Keratinocyte (primary cell): ENCODE data around the gene MAN1C1. TPM values are rescaled to one million over a fixed set of nuclear protein-coding genes. Genes with fewer than 3 reads are reported as not detected.

ENCODE experiments used
- DNase-seq: peaks from one replicate; pipeline ENCODE4 v3.0.0-alpha.2; 2011; ENCODE audit warnings: low read depth, missing footprints, low spot score
- FAIRE-seq: peaks from 2 replicates; lab custom pipeline; 2011; peaks lifted over from hg19 to GRCh38; lab: Jason Lieb, UNC
- H2AFZ ChIP-seq: 2 replicates; pipeline ENCODE4 v1.6.0; 2012; ENCODE audit warnings: low read length, control low read depth, inconsistent platforms; ENCODE audit not compliant: control insufficient read depth
- H3K27ac ChIP-seq: 2 replicates; pipeline ENCODE4 v1.5.1; 2011; ENCODE audit warnings: low read length; ENCODE audit not compliant: control insufficient read depth, insufficient read depth
- H3K27me3 ChIP-seq: 3 replicates; pipeline ENCODE4 v1.6.0; 2011; ENCODE audit warnings: low read length; ENCODE audit not compliant: control insufficient read depth, insufficient read depth; ENCODE audit errors: extremely low read depth
- H3K36me3 ChIP-seq, 2 experiments: 2 replicates in 1 of 2; 3 replicates in 1 of 2; pipeline ENCODE4 v1.5.1; 2011; ENCODE audit warnings: low read length in 2 of 2, mild to moderate bottlenecking in 1 of 2; ENCODE audit not compliant: control insufficient read depth in 2 of 2, insufficient read depth in 2 of 2; ENCODE audit errors: extremely low read depth in 1 of 2
- H3K4me1 ChIP-seq: 3 replicates; pipeline ENCODE4 v1.5.1; 2011; ENCODE audit warnings: low read length; ENCODE audit not compliant: control insufficient read depth, insufficient read depth; ENCODE audit errors: extremely low read depth
- H3K4me2 ChIP-seq: 3 replicates; pipeline ENCODE4 v1.6.0; 2011; ENCODE audit warnings: low read depth, low read length; ENCODE audit not compliant: control insufficient read depth, insufficient read depth; ENCODE audit errors: extremely low read depth
- H3K4me3 ChIP-seq, 3 experiments: fragments of 200-600 bp in 1 of 3; sonication (generic) in 1 of 3; 2 replicates in 2 of 3; 3 replicates in 1 of 3; pipeline ENCODE4 v1.5.1; 2011 to 2016; ENCODE audit warnings: low read length in 3 of 3, mild to moderate bottlenecking in 3 of 3, control low read depth in 2 of 3, inconsistent platforms in 1 of 3, low read depth in 1 of 3, mixed read lengths in 1 of 3, mixed run types in 1 of 3, moderate library complexity in 1 of 3; ENCODE audit not compliant: control insufficient read depth in 2 of 3, insufficient read depth in 2 of 3; ENCODE audit errors: extremely low read depth in 1 of 3
- H3K79me2 ChIP-seq: 2 replicates; pipeline ENCODE4 v1.6.0; 2012; ENCODE audit warnings: low read length; ENCODE audit not compliant: control insufficient read depth, insufficient read depth
- H3K9ac ChIP-seq: 3 replicates; pipeline ENCODE4 v1.6.0; 2011; ENCODE audit warnings: low read length; ENCODE audit not compliant: control insufficient read depth, insufficient read depth; ENCODE audit errors: extremely low read depth
- H3K9me1 ChIP-seq: 3 replicates; pipeline ENCODE4 v1.6.0; 2011; ENCODE audit warnings: low read length; ENCODE audit not compliant: control insufficient read depth, insufficient read depth; ENCODE audit errors: extremely low read depth
- H3K9me3 ChIP-seq: 2 replicates; pipeline ENCODE4 v1.5.1; 2012; ENCODE audit warnings: low read depth, low read length; ENCODE audit not compliant: control insufficient read depth
- H4K20me1 ChIP-seq: 3 replicates; pipeline ENCODE4 v1.6.0; 2011; ENCODE audit warnings: low read length; ENCODE audit not compliant: control insufficient read depth, insufficient read depth; ENCODE audit errors: extremely low read depth
- CTCF ChIP-seq, 3 experiments: IDR thresholded peaks in 1 of 3; conservative IDR thresholded peaks in 1 of 3; optimal IDR thresholded peaks in 1 of 3; 2 replicates in 2 of 3; 3 replicates in 1 of 3; pipeline versions ENCODE3 to v1.5.1; 2011; ENCODE audit warnings: low read length in 3 of 3, mild to moderate bottlenecking in 3 of 3, moderate library complexity in 2 of 3, control low read depth in 1 of 3, inconsistent platforms in 1 of 3; ENCODE audit not compliant: insufficient read depth in 2 of 3; ENCODE audit errors: extremely low read depth in 1 of 3
- EZH2 ChIP-seq: IDR thresholded peaks from one replicate; pipeline ENCODE4 v1.6.1; 2012; ENCODE audit warnings: inconsistent platforms, mild to moderate bottlenecking, low read length, moderate library complexity
- dilution Hi-C: fragments of 300-500 bp; cut with MboI; formaldehyde crosslinking; loops from one replicate; pipeline ENCODE4 v1.7.0; 2020; ENCODE audit warnings: low sequenced_read_pairs; ENCODE audit not compliant: extremely low pct_ligation_motif_present
- polyA plus RNA-seq, 5 experiments: library from polyadenylated mRNA; depleted of rRNA in 3 of 5; stranded (reverse) in 3 of 5; stranded (forward) in 1 of 5; unstranded in 1 of 5; fragments of >200 nt; gene quantifications; 1 replicate in 1 of 5; 2 replicates in 3 of 5; 3 replicates in 1 of 5; pipeline versions ENCODE4 v1.2.1 to v1.2.3, GENCODE V29; 2011 to 2012; ENCODE audit warnings: missing spikeins in 2 of 5, low read depth in 1 of 5, low replicate concordance in 1 of 5

The MAN1C1 gene
- polyA plus RNA-seq, 1 donor (not counting 4 experiments of a cell fraction or from before 2014, with no cell fraction given): 0.07 TPM

DNA sequence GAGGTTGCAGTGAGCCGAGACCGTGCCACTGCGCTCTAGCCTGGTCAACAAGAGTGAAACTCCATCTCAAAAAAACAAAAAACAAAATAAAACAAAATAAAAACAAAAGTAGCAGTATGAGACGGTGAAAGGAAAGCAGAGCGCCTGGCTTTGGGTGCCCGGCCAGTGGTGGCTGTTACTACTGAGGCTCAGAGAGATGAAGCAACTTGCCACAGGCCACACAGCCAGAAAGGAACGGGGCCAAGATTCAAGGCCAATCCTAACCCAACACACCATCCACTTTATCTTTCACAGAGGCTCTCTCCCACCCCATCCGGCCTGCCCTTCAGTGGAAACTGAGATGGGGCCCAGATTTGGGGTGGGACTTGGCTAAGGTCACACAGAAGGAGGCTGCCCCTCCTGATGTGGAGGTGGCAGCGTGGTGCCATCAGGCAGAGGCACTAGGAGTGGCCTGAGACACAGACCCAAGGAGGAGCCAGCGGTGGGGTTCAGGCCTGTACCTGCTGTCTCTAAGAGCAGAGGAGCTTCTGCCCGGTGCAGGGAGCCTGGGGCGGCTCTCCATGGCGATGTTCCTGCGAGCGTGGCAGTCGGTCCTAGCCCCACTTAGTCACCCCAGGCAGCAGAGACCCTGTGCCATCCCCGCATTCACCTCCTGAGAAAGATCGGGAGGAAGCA lies 40.0 kb upstream of the MAN1C1 start:
- no peak for TF ChIP-seq EZH2
- TF ChIP-seq CTCF (optimal IDR thresholded peaks at IDR 0.05 in 1 of 3, IDR thresholded peaks at IDR 0.05 in 1 of 3, conservative IDR thresholded peaks at IDR 0.05 in 1 of 3; ENCODE audit: extremely low read depth in 1 of 3, insufficient read depth in 2 of 3, low read length in 3 of 3): no peak
- Histone ChIP-seq H3K4me1 (peaks cover 7% of the 10 kb centered on the region), H3K27me3 (no peaks in the 10 kb centered on the region), H3K79me2 (no peaks in the 10 kb centered on the region), H3K36me3 (no peaks in the 10 kb centered on the region), H4K20me1 (no peaks in the 10 kb centered on the region), H3K27ac (no peak overlapping the region), H3K4me2 (no peak overlapping the region), H3K9me1 (no peaks in the 10 kb centered on the region), H2AFZ (no peak overlapping the region), H3K9me3 (no peaks in the 10 kb centered on the region), H3K4me3 (no peak overlapping the region), H3K9ac (no peak overlapping the region)
- DNase-seq (no peak), FAIRE-seq (no peak)
- dilution Hi-C loops: no loop called here

GRCh38 chr1:25577134-25577920 lies 39.3 kb upstream of the MAN1C1 start:
- FAIRE-seq (no peak), DNase-seq (no peak)
- Histone ChIP-seq H3K36me3 (no peaks in the 10 kb centered on the region), H3K27me3 (no peaks in the 10 kb centered on the region), H2AFZ (no peak overlapping the region), H3K79me2 (no peaks in the 10 kb centered on the region), H3K4me2 (no peak overlapping the region), H3K4me1 (peaks cover 7% of the 10 kb centered on the region), H3K4me3 (no peak overlapping the region), H3K9me3 (no peaks in the 10 kb centered on the region), H3K9ac (no peak overlapping the region), H3K27ac (no peak overlapping the region), H3K9me1 (no peaks in the 10 kb centered on the region), H4K20me1 (no peaks in the 10 kb centered on the region)
- TF ChIP-seq CTCF (optimal IDR thresholded peaks at IDR 0.05 in 1 of 3, IDR thresholded peaks at IDR 0.05 in 1 of 3, conservative IDR thresholded peaks at IDR 0.05 in 1 of 3; ENCODE audit: extremely low read depth in 1 of 3, insufficient read depth in 2 of 3, low read length in 3 of 3) (no peak), EZH2 (no peak)
- dilution Hi-C loops: no loop called here
